Articular chondrocyte of knee joint (primary cell): Measurements from ENCODE around the gene NCAPD3. TPM values are rescaled to one million over a fixed set of nuclear protein-coding genes. Genes with fewer than 3 reads are reported as not detected.

Experiments
- total RNA-seq: library from RNA; depleted of rRNA; stranded (reverse); fragments of >200 nt; gene quantifications from 2 replicates; pipeline ENCODE4 v1.2.3, GENCODE V29; 2012

NCAPD3 gene, protein sequence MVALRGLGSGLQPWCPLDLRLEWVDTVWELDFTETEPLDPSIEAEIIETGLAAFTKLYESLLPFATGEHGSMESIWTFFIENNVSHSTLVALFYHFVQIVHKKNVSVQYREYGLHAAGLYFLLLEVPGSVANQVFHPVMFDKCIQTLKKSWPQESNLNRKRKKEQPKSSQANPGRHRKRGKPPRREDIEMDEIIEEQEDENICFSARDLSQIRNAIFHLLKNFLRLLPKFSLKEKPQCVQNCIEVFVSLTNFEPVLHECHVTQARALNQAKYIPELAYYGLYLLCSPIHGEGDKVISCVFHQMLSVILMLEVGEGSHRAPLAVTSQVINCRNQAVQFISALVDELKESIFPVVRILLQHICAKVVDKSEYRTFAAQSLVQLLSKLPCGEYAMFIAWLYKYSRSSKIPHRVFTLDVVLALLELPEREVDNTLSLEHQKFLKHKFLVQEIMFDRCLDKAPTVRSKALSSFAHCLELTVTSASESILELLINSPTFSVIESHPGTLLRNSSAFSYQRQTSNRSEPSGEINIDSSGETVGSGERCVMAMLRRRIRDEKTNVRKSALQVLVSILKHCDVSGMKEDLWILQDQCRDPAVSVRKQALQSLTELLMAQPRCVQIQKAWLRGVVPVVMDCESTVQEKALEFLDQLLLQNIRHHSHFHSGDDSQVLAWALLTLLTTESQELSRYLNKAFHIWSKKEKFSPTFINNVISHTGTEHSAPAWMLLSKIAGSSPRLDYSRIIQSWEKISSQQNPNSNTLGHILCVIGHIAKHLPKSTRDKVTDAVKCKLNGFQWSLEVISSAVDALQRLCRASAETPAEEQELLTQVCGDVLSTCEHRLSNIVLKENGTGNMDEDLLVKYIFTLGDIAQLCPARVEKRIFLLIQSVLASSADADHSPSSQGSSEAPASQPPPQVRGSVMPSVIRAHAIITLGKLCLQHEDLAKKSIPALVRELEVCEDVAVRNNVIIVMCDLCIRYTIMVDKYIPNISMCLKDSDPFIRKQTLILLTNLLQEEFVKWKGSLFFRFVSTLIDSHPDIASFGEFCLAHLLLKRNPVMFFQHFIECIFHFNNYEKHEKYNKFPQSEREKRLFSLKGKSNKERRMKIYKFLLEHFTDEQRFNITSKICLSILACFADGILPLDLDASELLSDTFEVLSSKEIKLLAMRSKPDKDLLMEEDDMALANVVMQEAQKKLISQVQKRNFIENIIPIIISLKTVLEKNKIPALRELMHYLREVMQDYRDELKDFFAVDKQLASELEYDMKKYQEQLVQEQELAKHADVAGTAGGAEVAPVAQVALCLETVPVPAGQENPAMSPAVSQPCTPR (N-terminal part only)
- total RNA-seq = 14.0 and 14.9 TPM in 2 replicates

DNA sequence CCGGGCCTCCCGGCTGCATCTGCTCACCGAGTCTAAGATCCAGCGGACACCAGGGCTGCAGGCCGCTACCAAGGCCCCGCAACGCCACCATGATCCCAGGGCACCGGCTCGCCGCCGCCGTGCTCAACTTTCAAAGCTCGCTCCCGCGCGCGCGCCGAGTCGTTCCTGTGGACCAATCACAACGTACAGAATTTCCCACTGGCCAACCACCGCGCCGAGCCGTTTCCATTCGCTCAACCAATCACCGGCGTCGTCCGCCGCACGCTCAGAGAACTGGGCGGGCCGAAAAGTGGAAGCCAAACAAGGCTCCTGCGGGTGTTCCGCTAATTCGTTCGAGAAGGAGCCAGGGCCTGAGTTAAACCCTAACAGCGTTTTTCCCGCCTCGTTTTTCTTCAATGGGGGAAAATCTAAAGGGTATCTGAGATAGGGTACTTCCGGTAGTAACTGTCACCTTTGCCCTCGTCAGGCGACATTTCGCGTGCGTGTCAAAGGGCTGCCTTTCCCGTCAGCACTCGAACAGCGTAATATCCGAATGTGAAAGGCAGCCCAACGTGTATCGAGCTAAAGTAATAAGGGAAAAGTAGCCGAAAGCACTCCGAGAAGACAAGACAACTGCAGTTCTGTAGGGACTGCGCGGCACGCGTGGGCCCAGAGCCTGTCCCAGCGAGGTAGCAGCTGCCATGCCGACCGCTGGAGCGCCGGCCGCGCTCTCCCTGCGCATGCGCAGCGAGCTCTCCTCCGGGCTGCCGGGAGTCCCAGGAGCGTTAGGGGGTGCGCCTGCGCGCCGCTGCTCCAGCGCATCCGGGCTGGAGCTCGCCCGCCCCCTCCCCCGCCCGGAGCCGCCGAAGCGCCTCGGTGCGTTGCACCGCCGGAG lies at the start of gene NCAPD3, which contains the start of gene VPS26B:
Gene NCAPD3, minus strand, starts transcription at position 132 of the 874 bp plus-strand sequence. Its CDS starts 41 bp downstream, at position 91.
Gene VPS26B, plus strand, starts transcription at position 836 of the 874 bp plus-strand sequence. CDS start 452 bp downstream, outside the sequence.

DNA sequence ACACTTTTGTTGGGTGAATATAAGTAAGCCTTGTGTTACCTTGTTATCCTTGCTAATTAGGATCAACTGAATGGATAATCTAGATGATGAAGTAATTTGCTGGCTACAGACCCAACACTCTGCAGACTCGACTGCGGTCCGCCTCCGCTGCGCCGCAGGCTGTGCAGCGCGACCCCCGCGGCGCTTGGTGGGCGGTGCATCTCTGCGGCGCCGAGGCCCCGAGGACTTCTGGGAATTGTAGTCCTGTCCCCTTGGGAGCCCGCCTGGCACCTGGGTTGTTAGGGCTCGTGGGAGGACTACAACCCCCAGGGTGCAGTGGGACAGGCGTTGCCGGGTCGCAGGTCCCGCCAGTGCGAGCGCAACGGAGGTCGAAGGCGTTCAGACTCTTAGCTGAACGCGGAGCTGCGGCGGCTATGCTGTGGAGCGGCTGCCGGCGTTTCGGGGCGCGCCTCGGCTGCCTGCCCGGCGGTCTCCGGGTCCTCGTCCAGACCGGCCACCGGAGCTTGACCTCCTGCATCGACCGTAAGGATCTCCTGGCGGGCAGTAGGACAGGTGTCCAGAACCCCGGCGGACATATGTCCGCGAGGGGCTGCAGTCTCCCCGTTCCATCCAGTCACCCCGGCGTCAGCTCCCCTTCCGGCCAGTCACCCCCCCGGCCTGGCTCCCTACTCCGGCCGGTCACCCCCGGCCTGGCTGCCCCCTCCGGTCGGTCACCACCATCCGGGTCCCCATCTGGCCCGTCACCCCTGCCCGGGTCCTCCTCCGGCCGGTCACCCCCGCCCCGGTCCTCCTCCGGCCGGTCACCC lies 29.6 kb upstream of the NCAPD3 start, which contains the start of the genes ACAD8 and THYN1:
Gene ACAD8, plus strand, starts transcription at position 381 of the 806 bp plus-strand sequence. Its CDS starts 33 bp downstream, at position 414.
Gene THYN1, minus strand, starts transcription at position 165 of the 806 bp plus-strand sequence. CDS start 470 bp downstream, outside the sequence.

Other genes starting within 250 kb of the NCAPD3 start
- 63.5 and 72.7 TPM in 2 replicates for gene JAM3, start 154.9 kb downstream of the NCAPD3 start, total RNA-seq
- gene VPS26B, start 704 bp upstream of the NCAPD3 start, total RNA-seq = 48.0 and 48.3 TPM in 2 replicates
- gene THYN1, start 29.4 kb upstream of the NCAPD3 start, total RNA-seq = 46.1 and 46.6 TPM in 2 replicates
- gene ACAD8, start 29.6 kb upstream of the NCAPD3 start, total RNA-seq = 12.8 and 16.2 TPM in 2 replicates
- 0.32 and 0.65 TPM in 2 replicates for gene GLB1L3, start 52.4 kb upstream of the NCAPD3 start, total RNA-seq
- gene GLB1L2, start 108.0 kb upstream of the NCAPD3 start, total RNA-seq = 0.11 and 0.91 TPM in 2 replicates
- not detected in 2 replicates for gene B3GAT1, start 188.3 kb upstream of the NCAPD3 start, total RNA-seq